Stomach smooth muscle (tissue), 2 donors: Measurements from ENCODE around the gene NTSR1.

Experiments
- H3K27ac ChIP-seq: one replicate; pipeline ENCODE4 v1.7.0; 2013; ENCODE audit warnings: mild to moderate bottlenecking, low read length, inconsistent platforms
- H3K27me3 ChIP-seq, 2 donors: one replicate each; pipeline ENCODE4 v1.7.0; 2013; ENCODE audit warnings: low read length in 2 of 2; ENCODE audit not compliant: insufficient read depth in 2 of 2, control insufficient read depth in 1 of 2
- H3K36me3 ChIP-seq, 2 donors: one replicate each; pipeline ENCODE4 v1.7.0; 2013; ENCODE audit warnings: low read length in 2 of 2; ENCODE audit not compliant: control insufficient read depth in 2 of 2, insufficient read depth in 2 of 2
- H3K4me1 ChIP-seq: one replicate; pipeline ENCODE4 v1.7.0; 2013; ENCODE audit warnings: low read length; ENCODE audit not compliant: control insufficient read depth, insufficient read depth
- H3K4me3 ChIP-seq, 2 donors: one replicate each; pipeline ENCODE4 v1.7.0; 2013; ENCODE audit warnings: low read length in 2 of 2
- H3K9ac ChIP-seq, 2 donors: one replicate each; pipeline ENCODE4 v1.7.0; 2013; ENCODE audit warnings: low read length in 2 of 2, mild to moderate bottlenecking in 1 of 2
- H3K9me3 ChIP-seq, 2 donors: one replicate each; pipeline ENCODE4 v1.7.0; 2013; ENCODE audit warnings: low read length in 2 of 2; ENCODE audit not compliant: control insufficient read depth in 2 of 2
- donor health status: healthy.
- donor health status: Pancreatic carcinoma.

NTSR1 gene

GRCh38 chr20:62741701-62742491, 33.3 kb downstream of the NTSR1 start:
- Histone ChIP-seq H3K27ac (no peak overlapping the region), H3K9ac (no peak overlapping the region), H3K36me3 (no peaks in the 10 kb centered on the region), H3K9me3 (no peaks in the 10 kb centered on the region), H3K4me1 (peaks cover 5% of the 10 kb centered on the region), H3K27me3 (no peaks in the 10 kb centered on the region), H3K4me3 (no peak overlapping the region)

- Histone ChIP-seq H3K9ac (no peak overlapping the region), H3K27me3 (no peaks in the 10 kb centered on the region), H3K27ac (no peak overlapping the region), H3K4me3 (no peak overlapping the region), H3K36me3 (no peaks in the 10 kb centered on the region), H3K9me3 (no peaks in the 10 kb centered on the region), H3K4me1 (peaks cover 5% of the 10 kb centered on the region)
These were observed 33.9 kb downstream of the NTSR1 start for GRCh38 chr20:62742550-62742949.

- Histone ChIP-seq H3K4me1 (peaks cover 5% of the 10 kb centered on the region), H3K9ac (no peak overlapping the region), H3K36me3 (no peaks in the 10 kb centered on the region), H3K4me3 (no peak overlapping the region), H3K27me3 (no peaks in the 10 kb centered on the region), H3K27ac (no peak overlapping the region), H3K9me3 (no peaks in the 10 kb centered on the region)
These were observed 34.5 kb downstream of the NTSR1 start for GRCh38 chr20:62742979-62743776.

GRCh38 chr20:62743777-62744317, 35.2 kb downstream of the NTSR1 start:
- Histone ChIP-seq H3K27ac (no peak overlapping the region), H3K4me1 (peaks cover 5% of the 10 kb centered on the region), H3K27me3 (no peaks in the 10 kb centered on the region), H3K36me3 (no peaks in the 10 kb centered on the region), H3K4me3 (no peak overlapping the region), H3K9me3 (no peaks in the 10 kb centered on the region), H3K9ac (no peak overlapping the region)

GRCh38 chr20:62744741-62745191, 36.1 kb downstream of the NTSR1 start:
- Histone ChIP-seq H3K9ac (no peak overlapping the region), H3K27ac (no peak overlapping the region), H3K9me3 (no peaks in the 10 kb centered on the region), H3K4me3 (no peak overlapping the region), H3K36me3 (no peaks in the 10 kb centered on the region), H3K4me1 (peaks cover 5% of the 10 kb centered on the region), H3K27me3 (no peaks in the 10 kb centered on the region)

GRCh38 chr20:62745279-62745951, 36.8 kb downstream of the NTSR1 start:
- Histone ChIP-seq H3K4me3 (no peak overlapping the region), H3K27me3 (no peaks in the 10 kb centered on the region), H3K9ac (no peak overlapping the region), H3K36me3 (no peaks in the 10 kb centered on the region), H3K27ac (no peak overlapping the region), H3K4me1 (peaks cover 4% of the 10 kb centered on the region), H3K9me3 (no peaks in the 10 kb centered on the region)

- no peak overlapping the region for H3K4me3 ChIP-seq
- no peaks in the 10 kb centered on the region for H3K27me3 ChIP-seq
- no peak overlapping the region for H3K27ac ChIP-seq
- peaks cover 1% of the 10 kb centered on the region for H3K4me1 ChIP-seq
- no peak overlapping the region for H3K9ac ChIP-seq
- no peaks in the 10 kb centered on the region for H3K9me3 ChIP-seq
- no peaks in the 10 kb centered on the region for H3K36me3 ChIP-seq
These were observed 37.3 kb downstream of the NTSR1 start for GRCh38 chr20:62745952-62746288.

GRCh38 chr20:62748311-62748710, 39.7 kb downstream of the NTSR1 start:
- H3K27ac ChIP-seq: no peak overlapping the region
- no peak overlapping the region for H3K4me3 ChIP-seq
- H3K9me3 ChIP-seq: no peaks in the 10 kb centered on the region
- no peak overlapping the region for H3K9ac ChIP-seq
- no peaks in the 10 kb centered on the region for H3K27me3 ChIP-seq
- H3K4me1 ChIP-seq: peaks cover 15% of the 10 kb centered on the region
- H3K36me3 ChIP-seq: no peaks in the 10 kb centered on the region

GRCh38 chr20:62749851-62750445, 41.3 kb downstream of the NTSR1 start:
- H3K4me3 ChIP-seq: peak overlapping the region in 1 of 2 donors; percentile 35
- no peaks in the 10 kb centered on the region for H3K36me3 ChIP-seq
- H3K27me3 ChIP-seq: no peaks in the 10 kb centered on the region
- H3K4me1 ChIP-seq: peaks cover 15% of the 10 kb centered on the region
- no peaks in the 10 kb centered on the region for H3K9me3 ChIP-seq
- no peak overlapping the region for H3K9ac ChIP-seq
- H3K27ac ChIP-seq: no peak overlapping the region

- H3K4me1 ChIP-seq: peaks cover 15% of the 10 kb centered on the region
- H3K27ac ChIP-seq: no peak overlapping the region
- no peaks in the 10 kb centered on the region for H3K9me3 ChIP-seq
- no peak overlapping the region for H3K4me3 ChIP-seq
- no peak overlapping the region for H3K9ac ChIP-seq
- no peaks in the 10 kb centered on the region for H3K27me3 ChIP-seq
- H3K36me3 ChIP-seq: no peaks in the 10 kb centered on the region
These were observed 43.0 kb downstream of the NTSR1 start for GRCh38 chr20:62751551-62752150.
